Immature natural killer cell (primary cell): ENCODE measurements around the gene LRRIQ4. TPM values are rescaled to one million over a fixed set of nuclear protein-coding genes. Genes with fewer than 3 reads are reported as not detected.

ENCODE experiments used
- DNase-seq, 3 donors: peaks; one replicate each; pipeline ENCODE4 v3.0.0; 2022; ENCODE audit warnings: mixed read lengths in 1 of 3
- H3K27ac Mint-ChIP-seq, 6 donors: one replicate each; pipeline ENCODE4 v1.8.0; 2020; ENCODE audit warnings: mixed read lengths in 6 of 6, mild to moderate bottlenecking in 5 of 6, inconsistent platforms in 4 of 6, moderate library complexity in 3 of 6
- H3K27me3 Mint-ChIP-seq, 3 donors: one replicate each; pipeline ENCODE4 v1.8.0; 2020 to 2021; ENCODE audit warnings: low read depth in 3 of 3, mild to moderate bottlenecking in 3 of 3, mixed read lengths in 3 of 3, moderate library complexity in 3 of 3, inconsistent platforms in 1 of 3
- H3K36me3 Mint-ChIP-seq, 3 donors: one replicate each; pipeline ENCODE4 v1.8.0; 2020; ENCODE audit warnings: mixed read lengths in 3 of 3, inconsistent platforms in 2 of 3, mild to moderate bottlenecking in 2 of 3
- H3K4me1 Mint-ChIP-seq, 2 donors: one replicate each; pipeline ENCODE4 v1.8.0; 2020; ENCODE audit warnings: inconsistent platforms in 2 of 2, mild to moderate bottlenecking in 2 of 2, mixed read lengths in 2 of 2, moderate library complexity in 1 of 2
- H3K4me3 Mint-ChIP-seq, 5 donors: one replicate each; pipeline ENCODE4 v1.8.0; 2020; ENCODE audit warnings: mild to moderate bottlenecking in 5 of 5, mixed read lengths in 5 of 5, inconsistent platforms in 3 of 5, moderate library complexity in 3 of 5
- H3K9me3 Mint-ChIP-seq, 6 donors: one replicate each; pipeline ENCODE4 v1.8.0; 2020; ENCODE audit warnings: mild to moderate bottlenecking in 6 of 6, mixed read lengths in 6 of 6, inconsistent platforms in 4 of 6, moderate library complexity in 3 of 6
- polyA plus RNA-seq, 3 donors: library from polyadenylated mRNA; unstranded; fragments of 300-500 nt; fragmentation: Illumina TruSeq; gene quantifications; one replicate each; pipeline ENCODE4 v1.2.3, GENCODE V29; 2021

LRRIQ4 gene
- polyA plus RNA-seq, 3 donors from 2014 or later: not detected

GRCh38 chr3:169818316-169818715 is 5.6 kb downstream of the LRRIQ4 start:
- Mint-ChIP-seq H3K4me3 (no peak overlapping the region), H3K36me3 (peaks cover 0 to 4% (median 3%) of the 10 kb centered on the region in 3 donors), H3K4me1 (peaks cover 12 to 13% of the 10 kb centered on the region in 2 donors), H3K9me3 (peaks cover 0 to 10% (median 8%) of the 10 kb centered on the region in 6 donors), H3K27ac (no peak overlapping the region), H3K27me3 (peaks cover 4 to 14% (median 13%) of the 10 kb centered on the region in 3 donors)
- no peak for DNase-seq

GRCh38 chr3:169822091-169822490 is 9.4 kb downstream of the LRRIQ4 start:
- Mint-ChIP-seq H3K27me3 (peaks cover 2 to 12% (median 8%) of the 10 kb centered on the region in 3 donors), H3K36me3 (no peaks in the 10 kb centered on the region), H3K4me1 (no peaks in the 10 kb centered on the region), H3K27ac (no peak overlapping the region), H3K4me3 (no peak overlapping the region), H3K9me3 (peaks cover 0 to 4% (median 0%) of the 10 kb centered on the region in 6 donors)
- DNase-seq: no peak

DNA sequence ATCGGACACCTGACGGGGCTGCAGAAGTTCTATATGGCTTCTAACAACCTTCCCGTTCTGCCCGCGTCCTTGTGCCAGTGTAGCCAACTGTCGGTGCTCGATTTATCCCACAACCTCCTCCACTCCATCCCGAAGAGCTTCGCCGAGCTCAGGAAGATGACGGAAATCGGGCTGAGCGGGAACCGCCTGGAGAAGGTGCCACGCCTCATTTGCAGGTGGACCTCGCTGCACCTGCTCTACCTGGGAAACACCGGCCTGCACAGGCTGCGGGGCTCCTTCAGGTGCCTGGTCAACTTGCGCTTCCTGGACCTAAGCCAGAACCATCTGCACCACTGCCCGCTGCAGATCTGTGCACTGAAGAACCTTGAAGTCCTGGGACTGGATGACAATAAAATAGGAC is 9.9 kb downstream of the LRRIQ4 start:
- Mint-ChIP-seq H3K27ac (no peak overlapping the region), H3K4me1 (no peaks in the 10 kb centered on the region), H3K27me3 (peaks cover 2 to 12% (median 7%) of the 10 kb centered on the region in 3 donors), H3K36me3 (no peaks in the 10 kb centered on the region), H3K9me3 (peaks cover 0 to 2% (median 0%) of the 10 kb centered on the region in 6 donors), H3K4me3 (no peak overlapping the region)
- no peak for DNase-seq

- no peak overlapping the region for H3K27ac Mint-ChIP-seq
- DNase-seq: no peak
- no peak overlapping the region for H3K4me3 Mint-ChIP-seq
- H3K36me3 Mint-ChIP-seq: no peaks in the 10 kb centered on the region
- no peaks in the 10 kb centered on the region for H3K9me3 Mint-ChIP-seq
- H3K4me1 Mint-ChIP-seq: no peaks in the 10 kb centered on the region
- H3K27me3 Mint-ChIP-seq: peaks cover 2 to 12% (median 5%) of the 10 kb centered on the region in 3 donors
Observed at GRCh38 chr3:169822983-169823382, 10.3 kb downstream of the LRRIQ4 start.

- Mint-ChIP-seq H3K4me3 (no peak overlapping the region), H3K36me3 (no peaks in the 10 kb centered on the region), H3K27ac (no peak overlapping the region), H3K27me3 (peaks cover 2 to 8% (median 2%) of the 10 kb centered on the region in 3 donors), H3K9me3 (no peaks in the 10 kb centered on the region), H3K4me1 (no peaks in the 10 kb centered on the region)
- no peak for DNase-seq
Observed at GRCh38 chr3:169825316-169825715, 12.6 kb downstream of the LRRIQ4 start.

- Mint-ChIP-seq H3K27ac (no peak overlapping the region), H3K36me3 (no peaks in the 10 kb centered on the region), H3K4me3 (no peak overlapping the region), H3K4me1 (no peaks in the 10 kb centered on the region), H3K27me3 (peaks cover 2 to 6% (median 5%) of the 10 kb centered on the region in 3 donors), H3K9me3 (no peaks in the 10 kb centered on the region)
- DNase-seq: no peak
Observed at GRCh38 chr3:169827712-169828111, 15.0 kb downstream of the LRRIQ4 start.

- Mint-ChIP-seq H3K4me1 (no peaks in the 10 kb centered on the region), H3K36me3 (no peaks in the 10 kb centered on the region), H3K27ac (no peak overlapping the region), H3K4me3 (no peak overlapping the region), H3K9me3 (no peaks in the 10 kb centered on the region), H3K27me3 (peaks cover 2 to 8% (median 4%) of the 10 kb centered on the region in 3 donors)
- no peak for DNase-seq
Observed at GRCh38 chr3:169835533-169835932, 22.9 kb downstream of the LRRIQ4 start.

- no peak overlapping the region for H3K27ac Mint-ChIP-seq
- no peaks in the 10 kb centered on the region for H3K4me1 Mint-ChIP-seq
- no peak overlapping the region for H3K4me3 Mint-ChIP-seq
- no peak for DNase-seq
- H3K27me3 Mint-ChIP-seq: peaks cover 2 to 9% (median 8%) of the 10 kb centered on the region in 3 donors
- H3K9me3 Mint-ChIP-seq: no peaks in the 10 kb centered on the region
- no peaks in the 10 kb centered on the region for H3K36me3 Mint-ChIP-seq
Observed at GRCh38 chr3:169836078-169836941, 23.6 kb downstream of the LRRIQ4 start.

DNA sequence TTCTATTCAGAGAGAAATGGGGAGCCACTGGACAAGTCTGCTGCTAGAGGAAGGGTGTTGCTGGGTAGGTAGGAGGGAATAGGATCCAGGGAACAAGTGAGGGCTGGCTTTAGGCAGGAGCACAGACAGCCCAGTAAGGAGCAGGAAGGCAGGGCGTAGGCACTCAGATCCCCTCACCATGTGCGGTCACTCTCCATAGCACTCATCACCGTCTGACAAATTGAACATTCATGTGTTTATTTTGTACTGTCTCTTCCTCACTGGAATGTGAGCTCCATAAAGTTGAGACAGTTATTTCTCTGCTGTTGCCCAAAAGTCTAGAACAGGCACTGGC is 24.2 kb downstream of the LRRIQ4 start:
- Mint-ChIP-seq H3K36me3 (no peaks in the 10 kb centered on the region), H3K9me3 (no peaks in the 10 kb centered on the region), H3K27me3 (peaks cover 2 to 8% (median 5%) of the 10 kb centered on the region in 3 donors), H3K4me1 (no peaks in the 10 kb centered on the region), H3K27ac (no peak overlapping the region), H3K4me3 (no peak overlapping the region)
- no peak for DNase-seq

GRCh38 chr3:169838511-169839030 is 25.9 kb downstream of the LRRIQ4 start:
- no peak overlapping the region for H3K27ac Mint-ChIP-seq

DNA sequence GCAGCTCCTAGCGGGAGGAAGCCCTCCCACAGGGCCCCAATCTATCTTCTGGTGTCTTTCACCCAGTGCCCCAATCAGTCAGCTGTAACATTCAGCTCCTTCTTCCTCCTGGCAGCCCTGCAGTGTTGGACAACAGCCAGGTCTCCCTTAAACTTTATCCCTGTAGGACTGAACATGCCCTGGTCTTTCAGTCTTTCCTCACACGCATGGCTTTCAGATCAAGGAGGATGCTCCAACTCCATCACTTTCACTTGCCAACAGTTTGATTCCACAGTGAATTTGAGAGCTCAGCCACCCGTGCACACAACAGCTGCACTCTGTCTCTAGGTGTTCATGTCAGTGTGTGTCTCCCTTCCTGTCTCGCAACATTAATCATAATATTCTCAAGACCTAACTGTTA is 28.5 kb downstream of the LRRIQ4 start:
- no peak overlapping the region for H3K27ac Mint-ChIP-seq
- no peaks in the 10 kb centered on the region for H3K4me1 Mint-ChIP-seq
- no peak for DNase-seq
- no peaks in the 10 kb centered on the region for H3K9me3 Mint-ChIP-seq
- H3K27me3 Mint-ChIP-seq: peaks cover 5 to 9% (median 7%) of the 10 kb centered on the region in 3 donors
- H3K36me3 Mint-ChIP-seq: no peaks in the 10 kb centered on the region
- H3K4me3 Mint-ChIP-seq: no peak overlapping the region

More at GRCh38 chr3:169838511-169839030, 25.9 kb downstream of the LRRIQ4 start:
- H3K4me3 Mint-ChIP-seq: no peak overlapping the region
- H3K27me3 Mint-ChIP-seq: peaks cover 2 to 6% (median 5%) of the 10 kb centered on the region in 3 donors
- DNase-seq: no peak
- H3K4me1 Mint-ChIP-seq: no peaks in the 10 kb centered on the region
- H3K36me3 Mint-ChIP-seq: no peaks in the 10 kb centered on the region
- H3K9me3 Mint-ChIP-seq: no peaks in the 10 kb centered on the region

DNA sequence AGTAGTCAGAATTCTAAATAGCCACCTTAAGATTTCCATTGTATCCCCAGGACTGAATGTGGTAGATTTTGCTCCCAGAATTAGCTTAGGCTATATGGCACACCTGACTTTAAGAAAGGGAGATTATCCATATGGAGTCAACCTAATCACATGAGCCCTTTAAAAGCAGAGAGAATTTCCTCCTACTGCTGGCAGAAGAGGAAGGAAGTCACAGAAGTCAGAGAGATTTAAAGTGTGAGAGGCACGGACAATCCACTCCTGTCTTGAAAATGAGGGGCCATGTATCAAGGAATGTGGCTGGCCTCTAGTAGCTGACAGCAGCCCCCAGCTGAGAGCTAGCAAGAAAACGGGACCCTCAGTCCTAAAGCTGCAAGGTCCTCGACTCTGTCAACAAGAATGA is 30.3 kb downstream of the LRRIQ4 start:
- H3K4me1 Mint-ChIP-seq: no peaks in the 10 kb centered on the region
- H3K27me3 Mint-ChIP-seq: peaks cover 5 to 11% (median 7%) of the 10 kb centered on the region in 3 donors
- DNase-seq: no peak
- no peak overlapping the region for H3K27ac Mint-ChIP-seq
- no peaks in the 10 kb centered on the region for H3K36me3 Mint-ChIP-seq
- no peak overlapping the region for H3K4me3 Mint-ChIP-seq
- H3K9me3 Mint-ChIP-seq: no peaks in the 10 kb centered on the region

DNA sequence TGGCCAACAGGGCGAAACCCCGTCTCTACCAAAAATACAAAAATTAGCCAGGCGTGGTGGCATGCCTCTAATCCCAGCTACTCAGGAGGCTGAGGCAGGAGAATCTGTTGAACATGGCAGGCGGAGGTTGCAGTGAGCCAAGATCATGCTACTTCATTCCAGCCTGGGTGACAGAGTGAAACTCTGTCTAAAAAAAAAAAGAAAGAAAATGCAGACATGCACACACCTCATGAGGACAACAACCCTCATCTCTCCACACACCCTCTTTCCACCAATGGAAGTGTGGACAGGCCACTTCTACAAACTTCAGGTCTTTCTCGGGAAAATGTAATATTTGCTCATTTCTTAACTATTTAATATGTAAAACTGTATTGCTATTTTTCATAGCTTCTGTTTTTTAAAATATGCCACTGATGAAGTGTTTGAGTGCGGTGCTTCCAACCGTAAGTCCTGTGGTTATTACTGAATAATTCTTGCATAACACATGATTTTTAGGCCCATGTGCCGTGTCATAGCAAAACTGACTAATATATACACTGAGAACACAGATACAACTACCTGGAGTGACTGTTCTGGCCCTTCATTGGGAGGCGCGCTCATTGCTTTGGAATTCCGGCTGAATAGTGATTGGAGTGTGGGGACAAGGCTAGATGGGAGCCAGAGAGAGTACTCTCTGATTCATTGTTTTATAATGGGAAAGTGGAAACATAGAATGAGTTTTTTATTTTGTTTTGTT is 34.0 kb downstream of the LRRIQ4 start:
- H3K36me3 Mint-ChIP-seq: no peaks in the 10 kb centered on the region
- H3K27me3 Mint-ChIP-seq: peaks cover 3 to 16% (median 3%) of the 10 kb centered on the region in 3 donors
- H3K9me3 Mint-ChIP-seq: no peaks in the 10 kb centered on the region
- no peak overlapping the region for H3K27ac Mint-ChIP-seq
- no peak overlapping the region for H3K4me3 Mint-ChIP-seq
- H3K4me1 Mint-ChIP-seq: no peaks in the 10 kb centered on the region
- no peak for DNase-seq

- no peaks in the 10 kb centered on the region for H3K36me3 Mint-ChIP-seq
- no peaks in the 10 kb centered on the region for H3K4me1 Mint-ChIP-seq
- H3K27me3 Mint-ChIP-seq: peaks cover 3 to 21% (median 6%) of the 10 kb centered on the region in 3 donors
- no peak overlapping the region for H3K27ac Mint-ChIP-seq
- no peak overlapping the region for H3K4me3 Mint-ChIP-seq
- DNase-seq: no peak
- H3K9me3 Mint-ChIP-seq: peaks cover 0 to 2% (median 0%) of the 10 kb centered on the region in 6 donors
Observed at GRCh38 chr3:169847896-169848295, 35.2 kb downstream of the LRRIQ4 start.
